ENCODE measurements around the gene CD2BP2. TPM values are rescaled to one million over a fixed set of nuclear protein-coding genes. Genes with fewer than 3 reads are reported as not detected.
"Not testable (repeated sequence)": the region's sequence is repeated elsewhere in the genome, so short reads cannot be mapped to it uniquely, and the experiment has no call there.

CD2BP2 gene
- total RNA-seq = 44.3 TPM

DNA sequence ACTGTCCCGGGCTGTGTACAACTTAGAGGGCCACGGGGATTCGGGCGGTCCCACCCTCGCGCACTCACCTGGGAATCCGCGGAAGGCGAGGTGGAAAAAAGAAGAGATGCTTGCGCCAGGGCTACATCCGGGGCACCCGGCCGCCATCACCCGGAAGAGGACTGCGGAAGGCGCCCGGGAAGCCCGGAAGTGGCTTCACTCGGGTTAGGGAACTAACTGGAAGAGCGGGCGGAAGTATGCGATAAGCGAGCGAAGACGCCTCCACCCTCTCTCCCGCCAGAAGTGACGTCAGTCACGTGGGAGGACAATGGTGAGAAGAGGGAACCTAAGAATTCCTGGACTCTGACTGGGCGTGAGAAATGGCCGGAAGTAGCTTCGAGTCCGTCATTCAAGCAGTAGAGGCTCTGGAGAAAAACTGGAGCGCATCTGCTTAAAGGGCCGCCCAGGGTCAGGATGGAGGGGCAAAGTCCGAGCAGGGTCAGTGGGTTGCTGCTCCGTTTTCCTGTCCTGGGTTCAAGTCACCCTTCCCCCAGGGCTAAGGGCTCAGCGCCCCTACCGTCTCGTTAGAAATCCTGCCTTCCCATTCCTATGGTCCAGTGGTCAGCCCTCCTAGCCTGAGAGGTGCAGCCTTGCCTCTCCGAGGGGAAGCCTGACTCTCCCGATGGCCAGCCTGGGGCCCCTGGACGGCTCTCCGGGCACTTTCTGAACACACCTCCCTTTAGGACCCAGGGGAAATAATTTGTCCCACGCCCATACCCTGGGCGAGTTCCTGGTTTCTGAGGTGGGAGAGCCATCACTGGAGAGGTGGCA, at the start of gene CD2BP2:
TSS of gene CD2BP2 (minus strand) at position 165 of the 810 bp plus-strand sequence. CDS start 627 bp downstream, outside the sequence.
- peak; percentile 90 for ATAC-seq

DNA sequence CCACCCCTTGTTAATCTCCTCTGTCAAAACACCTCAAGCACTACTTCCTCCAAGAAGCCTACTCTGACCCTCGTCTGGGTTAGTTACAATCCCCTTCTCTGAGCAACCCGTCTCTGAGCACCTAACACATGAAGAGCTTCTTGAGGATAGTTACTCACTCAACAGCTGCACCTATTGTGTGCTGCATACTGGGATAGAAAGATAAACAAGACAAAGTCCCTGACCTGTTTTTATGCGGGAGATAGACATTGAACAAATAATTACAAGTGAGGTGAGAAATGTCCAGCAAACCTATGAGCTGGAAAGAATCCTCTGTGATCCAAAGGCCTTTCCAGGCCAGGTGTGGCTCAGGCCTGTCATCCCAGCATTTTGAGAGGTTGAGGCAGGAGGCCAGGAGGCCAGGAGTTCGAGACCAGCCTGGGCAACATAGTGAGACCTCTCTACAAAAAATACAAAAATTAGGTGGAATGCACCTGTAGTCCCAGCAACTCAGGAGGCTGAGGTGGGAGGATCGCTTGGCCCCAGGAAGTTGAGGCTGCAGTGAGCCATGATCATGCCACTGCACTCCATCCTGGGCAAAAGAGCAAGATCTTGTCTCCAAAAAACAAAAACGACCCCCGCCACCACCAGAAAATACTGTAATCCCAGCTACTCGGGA, 46.8 kb upstream of the CD2BP2 start:
- ATAC-seq = no peak

DNA sequence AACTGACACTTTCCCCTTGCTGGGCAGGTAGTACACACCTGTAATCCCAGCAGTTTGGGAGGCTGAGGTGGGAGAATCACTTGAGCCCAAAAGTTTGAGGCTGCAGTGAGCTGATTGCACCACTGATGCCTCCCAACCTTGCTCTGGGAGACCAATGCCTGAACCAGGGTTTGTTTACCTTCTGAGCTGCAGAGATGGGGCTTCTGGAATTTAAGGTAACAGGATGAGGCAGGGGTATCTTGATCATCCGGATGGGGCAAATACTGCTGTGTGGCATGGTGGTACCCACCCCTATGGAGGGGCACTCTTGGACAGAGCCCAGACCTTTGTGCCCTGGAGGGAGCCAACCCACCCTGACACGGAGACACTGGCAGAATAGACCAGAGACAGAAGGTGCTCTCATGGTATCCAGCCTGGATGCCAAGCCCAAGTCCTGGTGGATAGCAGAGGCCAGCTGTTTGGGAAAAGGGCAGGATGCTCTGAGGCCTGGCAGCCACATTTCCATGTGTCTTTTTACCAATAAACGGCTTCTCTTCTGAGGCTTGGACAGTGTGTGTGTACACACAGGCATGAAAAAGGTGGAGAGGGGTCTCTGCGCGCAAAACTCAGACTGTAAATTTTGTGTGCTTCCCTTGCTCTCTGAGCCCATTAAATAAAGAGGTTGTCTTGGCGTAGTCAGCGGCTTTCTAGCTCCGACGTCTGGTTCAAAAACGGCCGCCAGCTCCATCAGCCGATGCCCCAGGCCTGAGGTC, 44.5 kb upstream of the CD2BP2 start:
- no peak for ATAC-seq

DNA sequence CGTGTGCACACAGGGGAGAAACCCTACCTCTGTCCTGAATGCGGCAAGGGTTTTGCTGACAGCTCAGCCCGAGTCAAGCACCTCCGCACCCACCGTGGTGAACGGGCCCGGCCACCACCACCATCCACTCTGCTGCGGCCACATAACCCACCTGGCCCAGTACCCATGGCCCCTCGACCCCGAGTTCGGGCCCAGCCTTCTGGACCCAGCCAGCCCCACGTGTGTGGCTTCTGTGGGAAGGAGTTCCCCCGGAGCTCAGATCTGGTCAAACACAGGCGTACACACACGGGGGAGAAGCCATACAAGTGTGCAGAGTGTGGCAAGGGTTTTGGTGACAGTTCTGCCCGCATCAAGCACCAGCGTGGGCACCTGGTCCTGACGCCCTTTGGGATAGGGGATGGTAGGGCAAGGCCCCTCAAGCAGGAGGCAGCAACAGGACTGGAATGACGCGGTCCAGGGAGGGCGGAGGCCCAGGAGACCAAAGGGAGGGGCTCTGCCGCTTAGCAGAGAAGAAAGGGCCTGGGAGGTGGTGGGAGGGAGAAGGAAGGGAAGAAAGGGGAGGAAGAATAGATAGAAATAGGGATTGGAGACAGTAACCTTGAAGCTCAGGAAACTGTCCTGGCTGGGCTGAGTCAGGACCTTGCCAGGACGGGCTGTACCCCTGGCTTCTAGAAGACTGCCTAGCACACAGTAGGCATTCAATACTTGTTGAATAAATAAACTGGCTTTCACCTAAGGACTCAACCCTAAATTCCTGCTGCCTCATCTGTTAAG, 43.7 kb upstream of the CD2BP2 start:
- no peak for ATAC-seq

DNA sequence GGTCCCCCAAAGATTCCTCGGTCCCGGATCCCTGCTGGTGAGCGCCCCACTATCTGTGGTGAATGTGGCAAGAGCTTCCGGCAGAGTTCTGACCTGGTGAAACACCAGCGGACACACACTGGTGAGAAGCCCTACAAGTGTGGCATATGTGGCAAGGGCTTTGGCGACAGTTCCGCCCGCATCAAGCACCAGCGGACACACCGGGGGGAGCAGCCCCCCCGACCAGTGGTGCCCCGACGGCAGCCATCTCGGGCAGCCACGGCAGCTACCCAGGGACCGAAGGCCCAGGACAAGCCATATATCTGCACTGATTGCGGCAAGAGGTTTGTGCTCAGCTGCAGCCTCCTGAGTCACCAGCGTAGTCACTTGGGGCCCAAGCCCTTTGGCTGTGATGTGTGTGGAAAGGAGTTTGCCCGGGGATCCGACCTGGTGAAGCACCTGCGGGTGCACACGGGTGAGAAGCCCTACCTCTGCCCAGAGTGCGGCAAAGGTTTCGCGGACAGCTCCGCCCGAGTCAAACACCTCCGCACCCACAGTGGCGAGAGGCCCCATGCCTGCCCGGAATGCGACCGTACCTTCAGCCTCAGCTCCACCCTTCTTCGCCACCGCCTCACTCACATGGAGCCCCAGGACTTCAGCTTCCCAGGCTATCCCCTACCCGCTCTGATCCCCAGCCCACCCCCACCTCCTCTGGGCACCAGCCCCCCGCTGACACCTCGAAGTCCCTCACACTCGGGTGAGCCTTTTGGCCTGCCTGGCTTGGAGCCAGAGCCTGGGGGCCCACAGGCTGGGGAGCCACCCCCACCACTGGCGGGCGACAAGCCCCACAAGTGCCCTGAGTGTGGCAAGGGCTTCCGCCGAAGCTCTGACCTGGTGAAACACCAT, 42.9 kb upstream of the CD2BP2 start:
- no peak for ATAC-seq

DNA sequence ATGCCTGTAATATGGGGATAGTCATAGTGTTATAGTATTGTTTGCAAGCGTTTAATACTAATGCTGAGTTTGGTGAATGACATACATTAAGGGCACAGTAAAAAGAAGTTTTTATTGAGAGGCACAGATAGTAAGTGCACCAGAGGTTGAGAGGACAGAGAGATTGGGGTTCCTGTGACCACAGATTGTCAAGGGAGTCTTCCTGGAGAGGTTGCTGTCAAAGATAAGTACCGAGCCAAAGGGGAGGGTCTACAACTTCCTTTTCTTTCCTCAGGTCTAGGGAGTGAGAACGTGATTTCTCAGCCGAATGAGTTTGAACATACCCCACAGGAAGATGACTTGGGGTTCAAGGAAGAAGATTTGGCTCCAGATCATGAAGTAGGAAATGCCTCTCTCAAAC, 41.9 kb upstream of the CD2BP2 start:
- no peak for ATAC-seq

DNA sequence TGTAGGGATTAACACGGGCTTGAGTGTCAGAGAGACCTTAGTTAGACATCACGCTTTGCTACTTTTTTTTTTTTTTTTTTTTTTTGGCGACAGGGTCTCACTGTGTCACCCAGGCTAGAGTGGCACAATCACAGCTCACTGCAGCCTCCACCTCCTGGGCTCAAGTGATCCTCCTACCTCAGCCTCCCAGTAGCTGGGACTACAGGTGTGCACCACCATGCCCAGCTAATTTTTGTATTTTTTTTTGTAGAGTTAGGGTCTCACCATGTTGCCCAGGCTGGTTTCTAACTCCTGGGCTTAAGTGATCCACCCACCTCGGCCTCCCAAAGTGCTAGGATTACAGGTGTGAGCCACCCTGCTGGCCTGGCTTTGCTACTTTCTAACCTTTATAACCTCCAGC, 41.5 kb upstream of the CD2BP2 start:
- not testable (repeated sequence) for ATAC-seq

DNA sequence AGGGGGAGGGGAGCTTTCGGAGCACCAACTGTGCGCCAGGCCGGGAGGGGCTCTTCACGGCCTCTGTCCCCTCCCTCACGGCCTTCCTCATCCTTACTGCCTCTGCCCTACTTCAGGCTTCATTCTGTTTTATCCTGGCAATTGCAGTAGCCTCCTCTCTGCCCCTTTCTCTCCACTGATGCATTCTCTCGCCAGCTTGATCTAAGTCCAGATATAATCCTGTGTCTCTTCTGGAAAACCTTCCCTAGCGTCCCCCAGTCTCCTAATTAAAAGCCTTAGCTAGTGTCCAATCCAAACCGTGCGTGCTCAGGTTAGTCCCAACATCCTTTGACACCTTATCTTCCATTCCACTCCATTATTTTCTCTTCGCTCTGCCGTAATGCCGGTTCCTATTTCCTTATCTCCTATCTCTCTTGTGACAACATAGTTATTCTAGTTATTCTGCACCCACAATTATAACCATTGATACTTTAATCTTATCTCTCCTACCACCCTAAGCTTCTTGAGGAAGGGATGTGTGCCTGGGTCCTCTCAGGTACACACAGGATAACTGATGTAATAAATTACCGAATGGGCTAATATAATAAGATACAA, 41.0 kb upstream of the CD2BP2 start:
- ATAC-seq = no peak

DNA sequence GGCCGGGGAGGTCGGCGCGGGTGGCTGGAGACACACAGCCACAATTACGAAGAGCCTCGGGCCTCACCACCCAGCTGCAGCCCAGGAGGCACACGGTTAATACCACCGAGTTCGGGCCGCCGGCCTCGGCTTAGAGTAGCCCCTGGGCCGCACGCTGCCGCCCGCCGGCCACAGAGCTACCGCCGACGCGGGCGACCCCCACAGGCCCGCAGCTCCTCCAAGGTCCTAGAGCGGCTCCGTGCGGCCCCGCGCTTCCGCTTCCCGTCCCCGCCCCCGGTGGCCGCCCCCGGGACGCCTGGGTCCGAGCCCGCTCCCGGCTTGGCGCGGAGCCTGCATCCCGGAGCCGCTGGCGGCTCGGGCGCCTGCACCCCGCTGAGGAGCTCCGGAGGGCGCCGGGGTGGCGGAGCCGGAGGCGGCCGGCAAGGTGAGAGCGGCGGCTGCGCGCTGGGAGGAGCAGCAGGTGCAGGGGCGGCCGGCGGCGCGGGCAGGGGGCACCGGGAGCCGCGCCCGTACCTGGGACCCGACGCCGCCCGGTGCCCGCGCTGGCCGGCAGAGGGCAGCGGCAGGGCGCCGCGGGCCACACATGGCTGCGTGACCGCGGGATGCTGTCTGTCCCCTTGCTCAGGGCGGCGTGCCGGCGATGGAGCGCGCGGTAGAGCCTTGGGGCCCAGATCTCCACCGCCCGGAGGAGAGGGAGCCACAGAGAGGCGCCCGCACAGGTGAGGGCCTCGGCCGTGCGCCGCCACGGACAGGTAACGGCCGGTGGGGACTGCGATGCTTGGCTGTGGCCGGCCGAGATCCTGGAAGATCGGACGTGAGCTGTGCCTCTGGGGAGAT, 40.3 kb upstream of the CD2BP2 start, which contains the start of gene ZNF48:
TSS of gene ZNF48 (plus strand) at position 266 of the 837 bp plus-strand sequence. CDS start at position 641, 375 bp downstream.
- ATAC-seq = peak; percentile 79

DNA sequence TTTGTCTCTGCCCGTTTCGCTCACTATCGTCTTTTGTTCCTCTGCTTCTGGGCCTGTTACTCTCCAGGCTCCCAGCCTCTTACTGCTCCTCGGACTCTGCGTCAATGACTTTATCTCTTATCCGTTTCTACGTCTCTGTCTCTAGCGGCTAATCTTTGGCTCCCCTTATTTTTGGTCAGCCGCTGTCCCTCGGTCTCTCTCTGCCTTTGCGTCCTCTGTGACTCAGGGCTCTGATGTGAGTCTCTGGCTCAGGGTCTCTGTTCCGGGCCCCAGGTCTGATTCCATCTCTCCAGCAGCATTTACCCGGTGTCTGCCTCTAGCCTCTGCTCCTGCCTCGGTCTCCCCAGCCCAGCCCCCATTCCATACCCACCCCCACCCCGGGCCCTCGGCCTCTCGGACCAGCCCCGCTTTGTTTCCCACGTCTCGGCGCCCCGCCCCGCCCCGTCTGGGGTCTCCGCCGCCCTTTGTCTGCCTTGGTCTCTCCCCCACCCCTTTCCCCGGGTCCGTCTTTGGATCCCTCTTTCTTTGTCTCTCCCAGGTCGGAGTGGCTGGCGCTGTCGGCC, 39.6 kb upstream of the CD2BP2 start:
- ATAC-seq = peak; percentile 7

DNA sequence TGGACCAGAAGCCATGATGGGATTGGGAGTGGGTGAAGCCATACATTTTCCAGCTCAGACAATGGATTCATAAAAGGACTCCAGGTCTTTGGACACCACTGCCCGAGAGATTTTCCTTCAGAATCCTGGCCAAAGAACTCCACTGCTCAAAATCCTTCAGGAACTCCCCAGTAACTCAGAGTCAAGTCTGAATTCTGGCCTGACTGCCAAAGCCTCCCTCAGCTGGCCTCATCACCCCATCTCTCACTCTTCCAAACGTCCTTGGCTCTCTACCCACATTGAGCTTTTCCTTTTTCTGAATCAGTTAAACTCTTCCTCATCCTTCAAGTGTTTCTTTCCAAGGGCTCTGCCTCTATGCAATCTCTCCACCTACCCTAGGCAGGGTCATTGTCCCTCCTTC, 28.4 kb upstream of the CD2BP2 start:
- no peak for ATAC-seq

DNA sequence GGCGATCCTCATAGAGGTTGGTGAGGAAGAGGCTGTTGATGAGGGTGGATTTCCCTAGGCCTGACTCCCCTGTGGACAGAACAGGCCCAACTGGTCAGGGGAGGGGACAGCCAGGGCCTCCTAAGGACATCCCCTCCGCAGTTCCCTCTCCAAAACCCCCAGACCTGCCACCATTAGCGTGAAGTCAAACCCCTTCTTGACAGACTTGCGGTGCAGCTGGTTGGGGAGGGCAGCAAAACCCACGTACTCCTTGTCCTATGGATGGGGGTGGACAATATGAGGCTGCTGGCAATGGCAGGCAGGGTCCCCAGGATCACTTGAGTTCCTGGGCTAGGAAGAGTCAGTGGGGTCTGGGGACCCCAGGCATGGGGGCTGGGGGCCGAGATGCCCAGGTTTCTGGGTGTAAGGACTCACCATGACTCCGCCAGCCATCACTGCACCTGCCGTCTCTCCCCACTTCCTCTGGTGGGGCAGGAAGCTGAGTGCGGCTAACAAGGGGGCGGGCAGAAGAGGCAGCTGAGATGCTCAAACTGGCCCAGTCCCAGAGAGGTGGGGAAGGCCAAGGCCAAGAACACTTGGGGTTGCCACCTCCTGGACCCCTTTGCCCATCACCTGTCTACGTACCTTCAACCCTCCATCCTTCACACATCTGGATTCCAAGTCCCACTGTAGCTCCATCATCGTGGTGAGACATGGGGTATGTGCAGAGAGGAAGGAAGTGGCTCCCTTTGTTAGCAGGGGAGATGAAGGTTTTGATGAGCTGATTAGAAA, 27.2 kb upstream of the CD2BP2 start, which contains the start of gene SEPTIN1:
TSS of gene SEPTIN1 (minus strand) at position 451 of the 771 bp plus-strand sequence. CDS start at position 432, 19 bp downstream.
- no peak for ATAC-seq

DNA sequence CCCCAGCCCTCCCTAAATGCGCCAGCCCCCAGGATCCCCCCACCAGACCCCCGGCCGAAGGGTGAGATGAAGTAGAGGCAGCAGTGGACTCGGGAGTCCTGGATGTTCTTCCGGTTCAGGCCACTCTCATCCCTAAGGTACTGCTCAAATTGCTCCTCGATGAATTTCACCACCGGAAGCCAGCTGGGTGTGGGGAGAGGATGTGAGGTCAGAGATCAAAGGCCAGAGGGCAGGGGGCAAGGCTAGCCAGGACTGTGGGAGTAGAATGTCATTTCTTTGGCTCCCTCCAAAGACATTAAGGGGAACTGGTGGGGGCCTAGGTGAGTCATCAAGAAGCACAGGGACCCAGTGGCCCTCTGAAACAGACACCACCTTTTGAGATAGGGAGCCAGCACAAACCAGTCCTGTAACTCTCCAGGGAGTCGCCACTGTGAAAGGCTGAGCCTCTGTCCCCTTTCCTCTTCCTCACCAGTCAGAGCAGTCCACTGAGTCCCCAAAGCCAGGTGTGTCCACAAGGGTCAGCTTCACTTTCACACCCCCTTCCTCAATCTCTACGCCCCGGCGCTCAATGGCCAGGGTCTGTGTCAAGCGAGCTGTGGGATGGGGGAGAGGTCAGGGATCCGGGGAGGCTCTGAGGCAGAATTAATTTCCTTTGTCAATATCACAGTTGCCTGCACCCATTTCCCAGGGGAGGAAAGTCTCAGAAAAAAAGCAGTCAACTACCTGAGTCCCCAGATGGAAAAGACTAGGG, 26.4 kb upstream of the CD2BP2 start:
- ATAC-seq = no peak

DNA sequence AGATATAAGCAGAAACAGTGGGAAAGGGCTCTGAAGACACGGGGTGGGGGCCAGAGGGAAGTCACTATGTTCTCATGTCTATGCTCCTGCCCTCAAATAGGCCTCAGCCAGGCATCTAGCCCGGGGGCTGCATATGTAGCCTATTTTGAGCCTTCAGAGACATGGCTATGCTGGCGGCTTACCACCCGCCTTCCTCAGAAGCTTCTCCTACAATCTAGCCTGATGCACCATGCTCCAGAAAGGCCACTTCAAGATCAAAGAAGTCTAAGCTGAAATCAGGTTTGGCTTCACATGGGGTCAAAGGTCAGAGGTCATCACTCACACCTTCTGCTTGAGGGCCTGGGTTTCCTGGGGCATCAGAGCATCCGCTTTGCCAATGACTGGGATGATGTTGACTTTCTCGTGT, 25.7 kb upstream of the CD2BP2 start:
- no peak for ATAC-seq

DNA sequence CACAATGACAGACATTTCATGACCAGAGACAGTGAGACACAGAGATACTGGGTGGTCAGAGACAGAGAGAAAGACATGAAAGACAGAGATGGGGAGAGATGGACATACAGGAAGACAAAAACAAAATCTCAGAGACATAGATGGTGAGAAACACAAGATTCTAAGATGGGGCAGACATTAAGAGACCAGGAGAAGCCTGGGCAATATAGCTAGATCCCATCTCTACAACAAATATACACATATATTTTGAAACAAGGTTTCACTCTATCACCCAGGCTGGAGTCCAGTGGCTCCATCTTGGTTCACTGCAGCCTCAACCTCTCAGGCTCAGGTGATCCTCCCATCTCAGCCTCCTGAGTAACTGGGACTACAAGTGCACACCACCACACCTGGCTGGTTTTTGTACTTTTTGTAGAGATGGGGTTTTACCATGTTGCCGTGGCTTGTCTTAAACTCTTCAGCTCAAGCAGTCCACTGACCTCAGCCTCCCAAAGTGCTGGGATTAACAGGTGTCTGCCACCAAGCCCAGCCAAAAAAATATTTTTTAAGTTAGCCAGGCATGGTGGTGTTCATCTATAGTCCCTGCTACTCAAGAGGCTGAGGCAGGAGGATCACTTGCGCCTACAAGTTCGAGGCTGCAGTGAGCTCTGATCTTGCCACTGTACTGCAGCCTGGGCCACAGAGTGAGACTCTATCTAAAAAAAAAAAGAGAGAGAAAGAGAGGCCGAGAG, 25.1 kb upstream of the CD2BP2 start:
- no peak for ATAC-seq

DNA sequence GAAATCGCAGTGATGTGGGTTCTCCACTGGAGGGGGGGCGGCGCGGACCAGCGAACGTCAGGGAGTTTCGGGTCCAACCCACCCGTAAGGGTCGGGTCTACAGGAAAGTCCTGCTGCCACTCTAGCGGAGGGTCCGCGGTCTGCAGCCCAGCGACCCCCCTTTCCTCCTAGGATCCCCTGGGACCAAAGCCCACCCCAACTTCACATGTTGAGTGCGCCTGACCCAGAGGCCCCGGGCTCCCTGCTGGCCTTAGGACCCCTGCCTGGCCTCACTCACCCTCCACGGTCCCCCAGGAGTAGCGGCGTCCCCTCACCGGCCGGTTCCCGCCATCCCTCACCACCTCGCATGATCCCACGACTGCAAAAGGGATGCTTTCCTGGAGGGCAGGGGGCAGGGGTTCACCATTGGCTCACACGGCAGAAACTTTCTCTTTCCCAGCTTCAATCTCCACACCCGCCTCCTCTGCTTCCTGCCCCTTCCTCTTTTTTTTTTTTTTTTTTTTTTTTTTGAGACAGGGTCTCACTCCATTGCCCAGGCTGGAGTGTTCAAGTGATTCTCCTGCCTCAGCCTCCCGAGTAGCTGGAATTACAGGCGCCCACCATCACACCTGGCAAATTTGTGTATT, 24.2 kb upstream of the CD2BP2 start:
- ATAC-seq = no peak

Measured in esophagus mucosa (tissue), 1 donor.